Sigmoid colon (tissue), 4 donors: ENCODE results near the gene CRYBA1.
"Not testable (repeated sequence)": the region's sequence is repeated elsewhere in the genome, so short reads cannot be mapped to it uniquely, and the experiment has no call there.

ENCODE experiments used
- EP300 ChIP-seq, 4 donors: sonication (generic); formaldehyde crosslinking; IDR thresholded peaks; one replicate each; pipeline ENCODE4 v1.6.1; 2017; ENCODE audit warnings: antibody characterized with exemption in 4 of 4
- POLR2A ChIP-seq, 2 donors: fragments of 450-650 bp; IDR thresholded peaks; one replicate each; pipeline ENCODE4 v1.6.1; 2016; ENCODE audit warnings: antibody characterized with exemption in 2 of 2, mild to moderate bottlenecking in 2 of 2, moderate library complexity in 2 of 2
- TF ChIP-seq, protein P1 (sequence below), 4 experiments: fragments of 450-650 bp in 3 of 4; fragments of 200-600 bp in 1 of 4; IDR thresholded peaks; one replicate each; pipeline ENCODE4 v1.5.1; 2016 to 2019; ENCODE audit warnings: antibody characterized with exemption in 4 of 4, mild to moderate bottlenecking in 3 of 4, moderate library complexity in 2 of 4

- TF ChIP-seq, protein P1, sequence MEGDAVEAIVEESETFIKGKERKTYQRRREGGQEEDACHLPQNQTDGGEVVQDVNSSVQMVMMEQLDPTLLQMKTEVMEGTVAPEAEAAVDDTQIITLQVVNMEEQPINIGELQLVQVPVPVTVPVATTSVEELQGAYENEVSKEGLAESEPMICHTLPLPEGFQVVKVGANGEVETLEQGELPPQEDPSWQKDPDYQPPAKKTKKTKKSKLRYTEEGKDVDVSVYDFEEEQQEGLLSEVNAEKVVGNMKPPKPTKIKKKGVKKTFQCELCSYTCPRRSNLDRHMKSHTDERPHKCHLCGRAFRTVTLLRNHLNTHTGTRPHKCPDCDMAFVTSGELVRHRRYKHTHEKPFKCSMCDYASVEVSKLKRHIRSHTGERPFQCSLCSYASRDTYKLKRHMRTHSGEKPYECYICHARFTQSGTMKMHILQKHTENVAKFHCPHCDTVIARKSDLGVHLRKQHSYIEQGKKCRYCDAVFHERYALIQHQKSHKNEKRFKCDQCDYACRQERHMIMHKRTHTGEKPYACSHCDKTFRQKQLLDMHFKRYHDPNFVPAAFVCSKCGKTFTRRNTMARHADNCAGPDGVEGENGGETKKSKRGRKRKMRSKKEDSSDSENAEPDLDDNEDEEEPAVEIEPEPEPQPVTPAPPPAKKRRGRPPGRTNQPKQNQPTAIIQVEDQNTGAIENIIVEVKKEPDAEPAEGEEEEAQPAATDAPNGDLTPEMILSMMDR (IDR thresholded peaks at IDR 0.05) = not testable (repeated sequence)
- TF ChIP-seq EP300, POLR2A (IDR thresholded peaks at IDR 0.05): not testable (repeated sequence)
These were observed 25.3 kb downstream of the CRYBA1 start for GRCh38 chr17:29271980-29272379.
